Measurements from ENCODE around the gene ITGA5. TPM values are rescaled to one million over a fixed set of nuclear protein-coding genes. Genes with fewer than 3 reads are reported as not detected.

Gene ITGA5
- 121 to 160 TPM (median 152 TPM) in 3 replicates for total RNA-seq
- long read RNA-seq, full-length matches to known transcripts = 8 of 23 reads
- long read RNA-seq, partial matches to known transcripts = 2 of 23 reads
- long read RNA-seq, other reads (novel, unspliced or antisense) = 13 of 23 reads

DNA sequence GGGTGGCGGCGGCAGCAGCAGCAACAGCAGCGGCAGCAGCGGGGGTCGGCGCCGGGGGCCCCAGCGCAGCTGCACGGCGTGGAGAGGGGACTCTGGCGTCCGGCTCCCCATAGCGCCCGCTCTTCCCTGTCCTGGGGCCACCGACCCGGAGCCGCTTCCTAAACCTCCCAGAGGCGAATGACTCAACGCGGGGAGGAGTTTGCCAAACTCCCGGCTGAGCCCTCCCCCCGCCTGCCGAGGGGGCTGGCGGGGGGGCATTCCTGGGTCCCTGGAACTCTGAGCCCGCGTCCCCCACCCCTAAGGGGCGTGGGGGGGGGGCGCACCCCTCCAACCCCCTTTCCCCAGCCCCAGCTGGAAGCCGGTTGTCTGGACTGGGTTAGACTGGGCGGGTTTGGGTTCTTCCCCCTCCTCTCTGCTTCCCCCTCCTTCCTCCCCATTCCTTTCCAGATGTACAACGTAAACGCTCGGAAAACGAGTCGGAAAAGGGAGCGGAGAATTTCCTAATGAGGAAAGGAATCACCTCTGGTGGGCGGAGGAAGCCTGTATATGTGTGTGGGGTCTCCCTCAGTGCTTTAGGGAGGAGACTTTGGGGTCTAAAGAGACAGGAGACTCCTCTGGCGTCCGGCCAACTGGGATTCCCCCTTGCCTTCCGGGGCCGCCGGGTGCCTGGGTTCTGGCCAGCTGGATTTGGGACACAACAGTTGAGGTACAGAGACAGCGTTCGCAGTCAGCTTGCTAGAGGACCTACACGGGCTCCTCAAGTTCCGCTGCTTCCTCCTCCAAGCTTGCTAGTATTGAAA is at the start of gene ITGA5:
Gene ITGA5, minus strand, starts transcription at position 179 of the 800 bp plus-strand sequence. Its CDS starts 68 bp downstream, at position 111.
- Mint-ChIP-seq H3K36me3 (ENCODE audit: low read depth) (no peaks in the 10 kb centered on the region), H3K4me1 (ENCODE audit: low read depth) (peaks cover 52% of the 10 kb centered on the region), H3K4me3 (ENCODE audit: unreplicated experiment) (peak within 1 kb of the TSS; percentile 85), H3K27ac (ENCODE audit: unreplicated experiment) (peak within 1 kb of the TSS; percentile 80), H3K27me3 (ENCODE audit: low read depth) (no peaks in the 10 kb centered on the region), H3K9me3 (ENCODE audit: low read depth) (no peaks in the 10 kb centered on the region)
- TF ChIP-seq, protein P1, sequence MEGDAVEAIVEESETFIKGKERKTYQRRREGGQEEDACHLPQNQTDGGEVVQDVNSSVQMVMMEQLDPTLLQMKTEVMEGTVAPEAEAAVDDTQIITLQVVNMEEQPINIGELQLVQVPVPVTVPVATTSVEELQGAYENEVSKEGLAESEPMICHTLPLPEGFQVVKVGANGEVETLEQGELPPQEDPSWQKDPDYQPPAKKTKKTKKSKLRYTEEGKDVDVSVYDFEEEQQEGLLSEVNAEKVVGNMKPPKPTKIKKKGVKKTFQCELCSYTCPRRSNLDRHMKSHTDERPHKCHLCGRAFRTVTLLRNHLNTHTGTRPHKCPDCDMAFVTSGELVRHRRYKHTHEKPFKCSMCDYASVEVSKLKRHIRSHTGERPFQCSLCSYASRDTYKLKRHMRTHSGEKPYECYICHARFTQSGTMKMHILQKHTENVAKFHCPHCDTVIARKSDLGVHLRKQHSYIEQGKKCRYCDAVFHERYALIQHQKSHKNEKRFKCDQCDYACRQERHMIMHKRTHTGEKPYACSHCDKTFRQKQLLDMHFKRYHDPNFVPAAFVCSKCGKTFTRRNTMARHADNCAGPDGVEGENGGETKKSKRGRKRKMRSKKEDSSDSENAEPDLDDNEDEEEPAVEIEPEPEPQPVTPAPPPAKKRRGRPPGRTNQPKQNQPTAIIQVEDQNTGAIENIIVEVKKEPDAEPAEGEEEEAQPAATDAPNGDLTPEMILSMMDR (IDR thresholded peaks at IDR 0.05) = no peak
- no peak for DNase-seq (ENCODE audit: low spot score)

DNA sequence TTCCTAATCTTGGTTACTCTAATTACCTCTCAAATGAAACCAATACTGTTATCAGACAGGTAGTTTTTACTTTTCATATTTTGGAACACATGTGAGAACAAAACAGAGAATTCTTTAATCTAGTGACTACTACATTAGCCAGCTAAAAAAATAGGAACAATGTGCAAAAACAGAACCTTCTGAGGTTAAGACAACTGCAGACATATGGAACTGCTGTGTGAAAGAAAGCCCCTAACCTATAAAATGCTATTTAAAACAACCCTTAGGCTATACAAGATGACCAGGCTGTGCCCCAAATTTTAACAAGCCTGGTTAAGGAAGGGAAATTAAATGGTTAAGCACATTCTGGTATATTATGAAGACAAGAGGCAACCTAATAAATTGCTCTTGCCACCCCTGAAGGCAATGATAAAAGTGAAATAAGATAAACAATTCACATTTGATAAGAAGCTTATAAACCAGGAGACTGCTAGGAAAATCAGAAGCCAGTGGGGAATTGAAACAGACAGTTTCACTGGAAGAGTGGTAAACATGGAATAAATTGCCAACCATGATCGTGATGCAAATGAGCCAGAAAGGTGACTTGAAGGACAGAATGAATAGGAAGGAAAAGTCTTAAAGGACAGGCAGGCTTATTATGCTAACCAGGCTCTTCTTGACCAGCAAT is 46.9 kb upstream of the ITGA5 start:
- no peaks in the 10 kb centered on the region for H3K36me3 Mint-ChIP-seq (ENCODE audit: low read depth)
- no peak for DNase-seq (ENCODE audit: low spot score)
- no peak overlapping the region for H3K27ac Mint-ChIP-seq (ENCODE audit: unreplicated experiment)
- H3K27me3 Mint-ChIP-seq (ENCODE audit: low read depth) = peaks cover 47% of the 10 kb centered on the region
- no peaks in the 10 kb centered on the region for H3K4me1 Mint-ChIP-seq (ENCODE audit: low read depth)
- TF ChIP-seq, protein P1 (IDR thresholded peaks at IDR 0.05) = no peak
- H3K9me3 Mint-ChIP-seq (ENCODE audit: low read depth) = no peaks in the 10 kb centered on the region
- H3K4me3 Mint-ChIP-seq (ENCODE audit: unreplicated experiment) = no peak overlapping the region

DNA sequence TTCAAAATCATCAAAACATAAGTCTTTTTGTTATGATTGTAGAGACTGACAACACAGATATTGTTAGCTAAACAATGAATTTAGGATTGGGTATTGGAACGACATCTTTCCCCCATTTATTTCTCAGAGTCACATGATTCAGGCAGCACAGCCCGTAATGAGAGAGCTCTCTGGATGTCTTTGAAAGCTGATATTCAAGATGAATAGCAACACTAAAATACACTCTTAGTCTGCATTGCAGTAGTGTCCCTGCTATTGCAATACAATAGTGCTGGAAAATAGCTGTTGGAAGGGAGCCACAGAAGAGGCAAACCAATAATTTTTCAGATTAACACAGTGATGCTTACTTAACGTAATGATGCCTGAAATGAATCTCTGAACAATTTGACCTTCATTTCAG is 44.4 kb upstream of the ITGA5 start:
- H3K36me3 Mint-ChIP-seq (ENCODE audit: low read depth) = no peaks in the 10 kb centered on the region
- H3K9me3 Mint-ChIP-seq (ENCODE audit: low read depth) = no peaks in the 10 kb centered on the region
- no peak for DNase-seq (ENCODE audit: low spot score)
- H3K27ac Mint-ChIP-seq (ENCODE audit: unreplicated experiment) = no peak overlapping the region
- TF ChIP-seq, protein P1 (IDR thresholded peaks at IDR 0.05) = no peak
- H3K4me3 Mint-ChIP-seq (ENCODE audit: unreplicated experiment) = no peak overlapping the region
- H3K4me1 Mint-ChIP-seq (ENCODE audit: low read depth) = peaks cover 3% of the 10 kb centered on the region
- H3K27me3 Mint-ChIP-seq (ENCODE audit: low read depth) = peaks cover 57% of the 10 kb centered on the region

DNA sequence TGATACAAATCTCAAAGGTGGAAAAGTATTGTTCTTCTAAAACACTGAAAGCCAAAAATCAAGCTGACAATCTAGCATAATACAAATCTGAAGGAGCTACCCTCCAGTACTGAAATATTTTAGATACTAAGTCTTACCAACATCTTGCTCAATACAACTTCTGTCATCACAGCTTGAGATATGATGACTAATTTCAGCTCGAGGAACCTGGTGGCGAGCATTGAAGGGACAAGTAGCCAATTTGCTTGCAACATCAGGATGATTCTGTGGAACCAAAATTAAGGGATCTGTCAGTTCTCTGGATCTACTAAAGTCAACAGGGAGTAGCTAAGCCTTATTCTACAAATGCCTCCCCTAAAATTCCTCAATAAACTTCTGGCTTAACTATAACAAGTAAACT is 44.0 kb upstream of the ITGA5 start:
- H3K27me3 Mint-ChIP-seq (ENCODE audit: low read depth) = peaks cover 56% of the 10 kb centered on the region
- DNase-seq (ENCODE audit: low spot score) = no peak
- H3K4me3 Mint-ChIP-seq (ENCODE audit: unreplicated experiment) = no peak overlapping the region
- H3K4me1 Mint-ChIP-seq (ENCODE audit: low read depth) = peaks cover 3% of the 10 kb centered on the region
- no peak overlapping the region for H3K27ac Mint-ChIP-seq (ENCODE audit: unreplicated experiment)
- H3K9me3 Mint-ChIP-seq (ENCODE audit: low read depth) = no peaks in the 10 kb centered on the region
- H3K36me3 Mint-ChIP-seq (ENCODE audit: low read depth) = no peaks in the 10 kb centered on the region
- TF ChIP-seq, protein P1 (IDR thresholded peaks at IDR 0.05) = no peak

DNA sequence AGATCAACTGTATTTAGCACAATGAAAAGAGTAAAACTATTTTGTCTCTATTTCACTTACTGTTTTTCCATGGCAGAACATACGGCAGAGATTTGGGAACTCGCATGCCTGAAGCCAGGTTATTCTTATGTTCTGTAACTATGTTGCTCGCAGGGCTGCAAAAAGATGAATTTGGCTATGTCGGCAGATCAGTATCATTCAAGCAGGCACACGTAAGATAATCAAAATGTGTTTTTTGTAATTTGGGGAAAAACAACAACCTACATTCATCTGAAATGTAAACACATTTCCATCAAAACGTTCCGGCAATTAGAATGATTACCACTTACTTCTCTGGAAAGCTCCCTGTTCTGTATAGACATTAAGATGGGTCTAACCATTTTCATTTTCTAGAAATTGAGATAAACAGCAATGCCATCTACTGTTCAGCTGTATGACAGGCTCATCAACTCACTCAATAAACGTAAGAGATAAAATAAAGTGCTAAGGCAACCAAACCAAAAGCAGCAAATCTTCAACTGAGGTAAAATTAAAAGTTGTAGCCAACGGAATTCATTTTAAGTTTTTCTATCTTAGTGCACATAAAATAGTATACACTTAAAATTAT is 41.4 kb upstream of the ITGA5 start:
- no peak overlapping the region for H3K4me3 Mint-ChIP-seq (ENCODE audit: unreplicated experiment)
- H3K27me3 Mint-ChIP-seq (ENCODE audit: low read depth) = peaks cover 64% of the 10 kb centered on the region
- DNase-seq (ENCODE audit: low spot score) = no peak
- H3K9me3 Mint-ChIP-seq (ENCODE audit: low read depth) = no peaks in the 10 kb centered on the region
- H3K27ac Mint-ChIP-seq (ENCODE audit: unreplicated experiment) = no peak overlapping the region
- TF ChIP-seq, protein P1 (IDR thresholded peaks at IDR 0.05) = peak; percentile 12
- H3K36me3 Mint-ChIP-seq (ENCODE audit: low read depth) = no peaks in the 10 kb centered on the region
- peaks cover 3% of the 10 kb centered on the region for H3K4me1 Mint-ChIP-seq (ENCODE audit: low read depth)

Measured in chondrocyte (in vitro differentiated cells).